Panc1 (cell line): ENCODE data around the gene POLD2.

ENCODE experiments used
- CTCF ChIP-seq: fragments of 450-650 bp; IDR thresholded peaks from 2 replicates; pipeline ENCODE4 v1.5.1; 2017; ENCODE audit warnings: mild to moderate bottlenecking
- POLR2AphosphoS5 ChIP-seq: IDR thresholded peaks from 2 replicates; pipeline ENCODE4 v1.6.1; 2012; ENCODE audit warnings: mild to moderate bottlenecking, low read depth, low read length, moderate library complexity
- REST ChIP-seq, 2 experiments: IDR thresholded peaks; 2 replicates each; pipeline ENCODE4 v1.6.1; 2011 to 2012; ENCODE audit warnings: low read depth in 2 of 2, control low read depth in 1 of 2, low read length in 1 of 2, mild to moderate bottlenecking in 1 of 2, moderate library complexity in 1 of 2; ENCODE audit not compliant: insufficient read depth in 1 of 2
- SIN3A ChIP-seq: IDR thresholded peaks from 2 replicates; pipeline ENCODE4 v1.6.1; 2012; ENCODE audit warnings: low read depth, mild to moderate bottlenecking, low read length, moderate library complexity, borderline replicate concordance; ENCODE audit not compliant: insufficient read depth
- TCF7L2 ChIP-seq: IDR thresholded peaks from 2 replicates; pipeline ENCODE4 v1.6.1; 2011; ENCODE audit warnings: mild to moderate bottlenecking, low read depth, low read length, inconsistent platforms

- TF ChIP-seq CTCF, result no peak
- TF ChIP-seq POLR2AphosphoS5, result no peak
- TF ChIP-seq REST (IDR thresholded peaks at IDR 0.05; ENCODE audit: insufficient read depth in 1 of 2, low read depth in 2 of 2, low read length in 1 of 2), result no peak
- no peak for TF ChIP-seq SIN3A
- TF ChIP-seq TCF7L2, result no peak
Observed at GRCh38 chr7:44071726-44072363, 51.5 kb downstream of the POLD2 start.
